DOHH2 (cell line): ENCODE results near the gene SCAPER.

ENCODE experiments used
- H3F3A ChIP-seq: fragments of 200-600 bp; sonication (generic), shearing (Covaris generic); 2 replicates; pipeline ENCODE4 v1.6.0; 2016; ENCODE audit warnings: antibody characterized with exemption, mild to moderate bottlenecking; ENCODE audit not compliant: control insufficient read depth, insufficient read depth
- H3K27ac ChIP-seq: fragments of 200-600 bp; sonication (generic); 2 replicates; pipeline ENCODE4 v1.5.1; 2014; ENCODE audit warnings: low read depth, mild to moderate bottlenecking, low read length, moderate library complexity
- H3K27me3 ChIP-seq: fragments of 200-600 bp; sonication (generic); 2 replicates; pipeline ENCODE4 v1.6.1; 2014; ENCODE audit warnings: mild to moderate bottlenecking, low read length, mixed read lengths; ENCODE audit not compliant: control insufficient read depth
- H3K36me3 ChIP-seq: fragments of 200-600 bp; sonication (generic); 2 replicates; pipeline ENCODE4 v1.6.1; 2014; ENCODE audit warnings: mild to moderate bottlenecking, low read length, moderate library complexity, mixed read lengths; ENCODE audit not compliant: control insufficient read depth
- H3K4me1 ChIP-seq: fragments of 200-600 bp; sonication (generic); 2 replicates; pipeline ENCODE4 v1.6.1; 2014; ENCODE audit warnings: mild to moderate bottlenecking, low read length, mixed read lengths; ENCODE audit not compliant: control insufficient read depth
- H3K4me2 ChIP-seq: fragments of 200-600 bp; sonication (generic); 2 replicates; pipeline ENCODE4 v1.6.0; 2014; ENCODE audit warnings: mild to moderate bottlenecking, low read length, moderate library complexity
- H3K4me3 ChIP-seq: fragments of 200-600 bp; sonication (generic); 2 replicates; pipeline ENCODE4 v1.5.1; 2014; ENCODE audit warnings: mild to moderate bottlenecking, low read length, mixed read lengths
- H3K79me2 ChIP-seq: fragments of 200-600 bp; sonication (generic); 2 replicates; pipeline ENCODE4 v1.6.1; 2014; ENCODE audit warnings: mild to moderate bottlenecking, low read length, mixed read lengths; ENCODE audit not compliant: control insufficient read depth
- H3K9me2 ChIP-seq: fragments of 200-600 bp; sonication (generic); replicated peaks from 2 replicates; pipeline ENCODE4 v1.6.1; 2014; ENCODE audit warnings: mild to moderate bottlenecking, low read length, mixed read lengths; ENCODE audit not compliant: control insufficient read depth
- H3K9me3 ChIP-seq: fragments of 200-600 bp; sonication (generic); 2 replicates; pipeline ENCODE4 v1.6.1; 2014; ENCODE audit warnings: antibody characterized with exemption, low read length, mixed read lengths; ENCODE audit not compliant: control insufficient read depth, insufficient read depth
- H4K20me1 ChIP-seq: fragments of 200-600 bp; sonication (generic); 2 replicates; pipeline ENCODE4 v1.6.0; 2014; ENCODE audit warnings: low read depth, mild to moderate bottlenecking, antibody characterized with exemption, low read length, moderate library complexity; ENCODE audit not compliant: control insufficient read depth, insufficient read depth
- CTCF ChIP-seq: fragments of 200-600 bp; sonication (generic); IDR thresholded peaks from one replicate; pipeline ENCODE4 v1.5.1; 2014; ENCODE audit warnings: antibody characterized with exemption, mild to moderate bottlenecking, low read depth, low read length; ENCODE audit not compliant: poor library complexity, severe bottlenecking
- EZH2phosphoT487 ChIP-seq: fragments of 200-600 bp; sonication (generic); IDR thresholded peaks from 2 replicates; pipeline ENCODE4 v1.6.1; 2017; ENCODE audit warnings: borderline replicate concordance, mild to moderate bottlenecking, antibody characterized with exemption, low read length, moderate library complexity, mixed read lengths

SCAPER gene

DNA sequence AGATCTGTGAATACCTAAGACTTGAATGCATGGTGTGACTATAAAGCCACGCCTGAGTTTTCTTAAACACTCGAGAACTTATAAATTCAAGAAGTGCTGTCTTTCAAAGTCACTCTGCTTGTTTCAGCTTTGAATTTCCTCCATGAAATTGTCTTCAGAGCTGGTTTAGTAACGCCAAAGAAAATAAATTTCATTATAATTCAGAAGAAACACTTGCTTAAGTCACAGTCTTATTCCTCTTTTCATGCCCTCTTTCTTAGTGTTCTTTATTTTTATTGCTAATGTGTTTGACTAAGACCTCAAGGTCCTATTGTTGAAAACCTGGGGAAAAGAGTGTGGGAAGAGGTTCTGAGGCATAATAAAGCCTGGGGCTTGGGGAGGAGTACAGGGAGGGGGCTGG is 23.1 kb upstream of the SCAPER start:
- TF ChIP-seq EZH2phosphoT487 (no peak), CTCF (no peak)
- Histone ChIP-seq H3K79me2 (0 out of 2 replicates have a peak, but pooled peaks cover 5% of the 10 kb centered on the region), H3K27ac (no peak overlapping the region), H3K4me2 (no peak overlapping the region), H3F3A (no peaks in the 10 kb centered on the region), H3K36me3 (0 out of 2 replicates have a peak, but pooled peaks cover 2% of the 10 kb centered on the region), H3K4me1 (peaks cover 16% of the 10 kb centered on the region), H3K9me3 (no peaks in the 10 kb centered on the region), H3K27me3 (peaks cover 28% of the 10 kb centered on the region), H3K4me3 (no peak overlapping the region), H4K20me1 (no peaks in the 10 kb centered on the region), H3K9me2 (no peaks in the 10 kb centered on the region)

DNA sequence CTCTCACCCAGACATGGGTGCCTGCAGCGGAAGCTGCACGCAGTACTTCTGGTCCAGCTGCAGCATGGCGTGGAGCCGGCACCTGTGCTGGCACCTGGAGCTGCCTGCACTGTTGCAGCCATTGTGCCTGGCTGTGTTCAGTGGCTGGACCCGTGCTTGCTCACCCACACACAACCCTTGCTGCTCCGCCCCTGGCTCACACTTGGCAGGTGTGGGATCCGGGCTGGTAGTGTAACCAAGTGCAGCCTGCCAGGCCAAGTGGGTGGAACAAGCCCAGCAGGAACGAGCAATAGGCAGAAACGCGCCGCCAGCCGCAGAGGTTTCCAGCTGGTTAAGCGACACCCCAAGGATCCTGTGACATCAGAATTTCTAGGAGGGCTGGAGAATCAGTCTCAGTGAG is 11.2 kb upstream of the SCAPER start:
- TF ChIP-seq EZH2phosphoT487 (no peak), CTCF (no peak)
- Histone ChIP-seq H3K4me3 (no peak overlapping the region), H3K4me1 (no peaks in the 10 kb centered on the region), H3K36me3 (no peaks in the 10 kb centered on the region), H3K9me2 (no peaks in the 10 kb centered on the region), H3F3A (no peaks in the 10 kb centered on the region), H3K4me2 (no peak overlapping the region), H3K27ac (no peak overlapping the region), H4K20me1 (no peaks in the 10 kb centered on the region), H3K9me3 (no peaks in the 10 kb centered on the region), H3K27me3 (peaks cover 51% of the 10 kb centered on the region), H3K79me2 (no peaks in the 10 kb centered on the region)

DNA sequence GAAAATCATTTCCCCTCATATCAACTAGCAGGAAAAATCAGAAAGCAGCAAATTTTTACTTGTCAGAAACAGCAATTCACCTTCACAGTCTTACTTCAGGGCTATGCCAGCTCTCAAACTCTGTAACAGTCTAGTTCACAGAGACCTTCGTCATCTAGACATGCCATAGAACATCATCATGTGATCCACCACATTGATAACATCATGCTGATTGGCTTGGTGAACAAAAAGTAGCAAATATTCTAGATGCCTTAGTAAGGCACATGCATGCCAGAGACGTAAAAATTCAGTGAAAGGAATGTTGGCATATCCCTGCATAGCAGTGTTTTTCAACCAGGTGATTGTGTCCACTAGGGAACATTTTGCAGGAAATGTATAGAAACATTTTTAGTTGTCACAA is 8.6 kb upstream of the SCAPER start:
- Histone ChIP-seq H3F3A (no peaks in the 10 kb centered on the region), H3K27me3 (peaks cover 35% of the 10 kb centered on the region), H3K36me3 (no peaks in the 10 kb centered on the region), H3K4me1 (peaks cover 7% of the 10 kb centered on the region), H3K79me2 (no peaks in the 10 kb centered on the region), H3K4me2 (no peak overlapping the region), H3K4me3 (no peak overlapping the region), H3K9me3 (no peaks in the 10 kb centered on the region), H3K9me2 (no peaks in the 10 kb centered on the region), H4K20me1 (no peaks in the 10 kb centered on the region), H3K27ac (no peak overlapping the region)
- TF ChIP-seq CTCF: no peak
- TF ChIP-seq EZH2phosphoT487: no peak

GRCh38 chr15:76912430-76912829 is 7.3 kb upstream of the SCAPER start:
- no peaks in the 10 kb centered on the region for H4K20me1 ChIP-seq
- no peak overlapping the region for H3K27ac ChIP-seq
- H3K9me2 ChIP-seq: no peaks in the 10 kb centered on the region
- TF ChIP-seq CTCF: no peak
- no peak for TF ChIP-seq EZH2phosphoT487
- no peaks in the 10 kb centered on the region for H3K79me2 ChIP-seq
- no peaks in the 10 kb centered on the region for H3K9me3 ChIP-seq
- H3K27me3 ChIP-seq: peaks cover 29% of the 10 kb centered on the region
- H3K4me1 ChIP-seq: peaks cover 7% of the 10 kb centered on the region
- no peak overlapping the region for H3K4me3 ChIP-seq
- no peak overlapping the region for H3K4me2 ChIP-seq
- no peaks in the 10 kb centered on the region for H3K36me3 ChIP-seq
- H3F3A ChIP-seq: no peaks in the 10 kb centered on the region
